ENCODE results near the gene ABCD1. TPM values are rescaled to one million over a fixed set of nuclear protein-coding genes. Genes with fewer than 3 reads are reported as not detected.
A peak's percentile ranks its signal among the peaks of the same experiment; 100 is the strongest.

Gene ABCD1
- total and polyA plus RNA-seq, 10 donors, result 5.1 to 28.1 (median 19.6) TPM

DNA sequence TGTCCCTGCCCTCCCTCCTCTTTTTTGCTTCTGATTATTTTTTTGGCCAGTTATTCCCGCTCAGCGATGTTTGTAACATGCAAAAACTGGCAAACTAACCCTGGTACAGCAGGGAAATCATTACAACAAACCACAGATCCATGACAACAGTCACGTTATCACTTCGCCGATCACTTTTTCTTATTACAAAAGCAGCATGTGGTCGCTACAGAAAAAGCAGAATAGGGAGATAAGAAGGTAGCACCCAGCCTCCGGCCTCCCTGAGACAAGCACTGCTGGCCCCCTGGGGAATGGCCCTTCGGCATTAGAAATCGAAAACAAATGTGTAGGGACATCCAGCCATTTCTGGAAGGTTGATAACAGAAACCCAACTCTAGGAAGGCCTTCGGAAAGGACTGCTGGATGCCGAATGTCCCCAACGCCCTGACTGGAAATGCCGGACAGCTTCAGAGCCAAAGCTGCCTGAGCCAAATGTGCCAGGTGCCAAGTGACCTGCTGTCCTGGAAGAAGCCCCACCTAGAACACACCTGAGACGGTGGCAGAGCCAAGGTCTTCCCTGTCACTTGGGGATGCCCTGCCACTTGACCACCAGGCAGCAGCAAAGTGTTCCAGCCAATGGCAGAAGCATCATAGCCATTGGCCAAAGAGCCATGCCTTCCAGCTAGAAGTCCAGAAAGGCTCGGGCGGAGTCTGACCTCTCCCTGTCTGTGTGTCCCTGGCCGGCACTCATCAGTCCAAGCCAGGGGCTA, 66.6 kb downstream of the ABCD1 start:
- no peak overlapping the region for H3K4me3 ChIP-seq
- intact Hi-C loops (cut with DNase I; ENCODE audit: low total_unique reads), result no loop called here

DNA sequence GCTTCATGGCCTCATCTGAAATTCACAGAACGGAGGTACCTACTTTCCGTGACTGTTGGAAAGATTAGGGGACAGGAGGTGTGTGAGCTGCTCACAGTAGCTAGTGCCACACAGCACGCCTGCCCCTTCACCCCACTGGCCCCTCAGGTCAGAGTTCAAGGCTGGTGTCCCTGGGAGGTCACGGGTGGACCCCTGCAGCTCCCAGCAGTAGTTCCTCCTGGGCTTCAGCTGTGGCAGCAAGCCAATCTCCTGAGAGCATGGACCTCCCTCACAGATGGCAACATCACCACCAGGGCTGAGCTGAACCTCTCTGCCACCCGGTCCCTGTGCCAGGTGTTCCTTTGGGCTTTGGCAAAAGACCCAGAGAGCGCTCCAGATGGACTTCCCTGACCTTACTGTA, 67.7 kb downstream of the ABCD1 start:
- Histone ChIP-seq H3K4me1 (peaks cover 5 to 54% (median 30%) of the 10 kb centered on the region in 6 donors), H3K27me3 (replicated peaks in 1 of 7) (no peaks in the 10 kb centered on the region), H3K36me3 (peaks cover 0 to 65% (median 19%) of the 10 kb centered on the region in 6 donors), H3K9me3 (peaks cover 0 to 18% (median 0%) of the 10 kb centered on the region in 8 donors), H3K27ac (no peak overlapping the region), H3K4me3 (peak overlapping the region in 1 of 8 donors; percentile 83)
- 84 to 90% (median 86%) methylated on average over 2 to 6 of the region's 6 CpGs for WGBS, 5 donors
- no peak for DNase-seq
- intact Hi-C loops (cut with DNase I; ENCODE audit: low total_unique reads), result no loop called here
- no peak for TF ChIP-seq POLR2A (IDR thresholded peaks at IDR 0.05)
- TF ChIP-seq, protein P1, sequence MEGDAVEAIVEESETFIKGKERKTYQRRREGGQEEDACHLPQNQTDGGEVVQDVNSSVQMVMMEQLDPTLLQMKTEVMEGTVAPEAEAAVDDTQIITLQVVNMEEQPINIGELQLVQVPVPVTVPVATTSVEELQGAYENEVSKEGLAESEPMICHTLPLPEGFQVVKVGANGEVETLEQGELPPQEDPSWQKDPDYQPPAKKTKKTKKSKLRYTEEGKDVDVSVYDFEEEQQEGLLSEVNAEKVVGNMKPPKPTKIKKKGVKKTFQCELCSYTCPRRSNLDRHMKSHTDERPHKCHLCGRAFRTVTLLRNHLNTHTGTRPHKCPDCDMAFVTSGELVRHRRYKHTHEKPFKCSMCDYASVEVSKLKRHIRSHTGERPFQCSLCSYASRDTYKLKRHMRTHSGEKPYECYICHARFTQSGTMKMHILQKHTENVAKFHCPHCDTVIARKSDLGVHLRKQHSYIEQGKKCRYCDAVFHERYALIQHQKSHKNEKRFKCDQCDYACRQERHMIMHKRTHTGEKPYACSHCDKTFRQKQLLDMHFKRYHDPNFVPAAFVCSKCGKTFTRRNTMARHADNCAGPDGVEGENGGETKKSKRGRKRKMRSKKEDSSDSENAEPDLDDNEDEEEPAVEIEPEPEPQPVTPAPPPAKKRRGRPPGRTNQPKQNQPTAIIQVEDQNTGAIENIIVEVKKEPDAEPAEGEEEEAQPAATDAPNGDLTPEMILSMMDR (IDR thresholded peaks at IDR 0.05 in 8 of 11, conservative IDR thresholded peaks at IDR 0.05 in 3 of 11), result no peak
- no peak for TF ChIP-seq POLR2AphosphoS5 (IDR thresholded peaks at IDR 0.05)

More for the DNA sequence above, 66.6 kb downstream of the ABCD1 start:
- Histone ChIP-seq H3K9me3 (peaks cover 0 to 18% (median 0%) of the 10 kb centered on the region in 8 donors), H3K27me3 (replicated peaks in 1 of 7) (no peaks in the 10 kb centered on the region), H3K27ac (no peak overlapping the region), H3K36me3 (peaks cover 0 to 65% (median 24%) of the 10 kb centered on the region in 6 donors), H3K4me1 (peaks cover 5 to 43% (median 26%) of the 10 kb centered on the region in 6 donors)
- no peak for DNase-seq
- 84 to 94% (median 90%) methylated on average over 11 to 17 of the region's 17 CpGs for WGBS, 5 donors
- TF ChIP-seq POLR2A (IDR thresholded peaks at IDR 0.05) (no peak), POLR2AphosphoS5 (IDR thresholded peaks at IDR 0.05) (no peak)
- TF ChIP-seq, protein P1 (IDR thresholded peaks at IDR 0.05 in 8 of 11, conservative IDR thresholded peaks at IDR 0.05 in 3 of 11), result no peak

DNA sequence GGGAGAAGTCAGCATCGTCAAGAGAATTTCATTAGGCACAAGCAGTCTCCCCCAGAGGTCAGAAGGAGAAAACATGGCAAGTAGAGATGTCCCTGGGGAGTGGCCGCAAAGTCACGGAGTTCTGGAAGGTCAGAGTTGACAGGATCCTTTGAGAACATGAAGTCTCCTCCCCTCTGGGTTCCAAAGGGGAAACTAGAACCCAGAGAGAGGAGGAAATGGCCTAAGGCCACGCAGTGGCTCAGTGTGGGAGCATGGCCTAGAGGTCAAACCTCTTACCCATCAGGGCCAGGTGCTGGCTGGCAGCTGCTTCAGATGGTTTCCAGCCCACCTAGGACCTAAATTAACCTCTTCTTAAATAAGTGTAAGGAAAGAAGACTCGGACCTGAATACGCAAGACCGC, 68.6 kb downstream of the ABCD1 start:
- peaks cover 0 to 22% (median 0%) of the 10 kb centered on the region in 8 donors for H3K9me3 ChIP-seq
- 6 to 71% (median 26%) methylated on average over 5 to 7 of the region's 7 CpGs for WGBS, 5 donors
- intact Hi-C loops (cut with DNase I; ENCODE audit: low total_unique reads), result no loop called here

More for the DNA sequence above, 68.6 kb downstream of the ABCD1 start:
- Histone ChIP-seq H3K4me3 (peak overlapping the region; percentile 47 to 83 (median 66)), H3K36me3 (peaks cover 0 to 65% (median 18%) of the 10 kb centered on the region in 6 donors), H3K4me1 (peaks cover 5 to 57% (median 30%) of the 10 kb centered on the region in 6 donors), H3K27me3 (replicated peaks in 1 of 7) (no peaks in the 10 kb centered on the region), H3K27ac (peak overlapping the region in 7 of 8 donors; percentile 92 to 98 (median 97))
- no peak for DNase-seq
- TF ChIP-seq, protein P1 (IDR thresholded peaks at IDR 0.05 in 8 of 11, conservative IDR thresholded peaks at IDR 0.05 in 3 of 11), result no peak

Other genes starting within 250 kb of the ABCD1 start
- 100 to 1,000 TPM; 180 to 370 (median 268) TPM for gene BGN, start 229.9 kb upstream of the ABCD1 start, total RNA-seq
- 100 to 1,000 TPM in 1 of 3 donors, 10 to 100 TPM in 2; 37.1 to 109 (median 40.1) TPM for gene BGN, start 229.9 kb upstream of the ABCD1 start, polyA plus RNA-seq
- under 1 TPM in 2 of 7 donors, not detected in 5; 0.07 to 0.13 TPM for gene ATP2B3, start 207.2 kb upstream of the ABCD1 start, total RNA-seq
- gene ATP2B3, start 207.2 kb upstream of the ABCD1 start, polyA plus RNA-seq, result not detected
- gene CCNQ, start 125.7 kb upstream of the ABCD1 start, total RNA-seq, result 10 to 100 TPM; 17.5 to 32.0 (median 21.7) TPM
- 10 to 100 TPM; 58.6 to 67.3 (median 59.6) TPM for gene CCNQ, start 125.7 kb upstream of the ABCD1 start, polyA plus RNA-seq
- gene DUSP9, start 77.7 kb upstream of the ABCD1 start, total RNA-seq, result under 1 TPM in 1 of 7 donors, not detected in 6; 0.17 TPM
- under 1 TPM in 1 of 3 donors, not detected in 2; 0.09 TPM for gene DUSP9, start 77.7 kb upstream of the ABCD1 start, polyA plus RNA-seq
- 1 to 10 TPM in 2 of 7 donors, under 1 TPM in 1, not detected in 4; 0.73 to 1.2 (median 1.0) TPM for gene PNCK, start 51.0 kb upstream of the ABCD1 start, total RNA-seq
- gene PNCK, start 51.0 kb upstream of the ABCD1 start, polyA plus RNA-seq, result under 1 TPM; 0.18 to 0.35 (median 0.22) TPM
- gene SLC6A8, start 36.9 kb upstream of the ABCD1 start, total RNA-seq, result 10 to 100 TPM in 5 of 7 donors, 1 to 10 TPM in 2; 6.7 to 72.9 (median 14.7) TPM
- 1 to 10 TPM; 3.2 to 5.3 (median 3.2) TPM for gene SLC6A8, start 36.9 kb upstream of the ABCD1 start, polyA plus RNA-seq
- 100 to 1,000 TPM; 132 to 173 (median 136) TPM for gene BCAP31, start 469 bp upstream of the ABCD1 start, total RNA-seq
- gene BCAP31, start 469 bp upstream of the ABCD1 start, polyA plus RNA-seq, result 100 to 1,000 TPM in 2 of 3 donors, 10 to 100 TPM in 1; 77.3 to 135 (median 108) TPM
- 1 to 10 TPM in 6 of 7 donors, under 1 TPM in 1; 0.68 to 2.8 (median 1.7) TPM for gene PLXNB3, start 39.4 kb downstream of the ABCD1 start, total RNA-seq
- gene PLXNB3, start 39.4 kb downstream of the ABCD1 start, polyA plus RNA-seq, result 1 to 10 TPM in 1 of 3 donors, under 1 TPM in 2; 0.48 to 1.5 (median 0.49) TPM
- not detected for gene SRPK3, start 56.2 kb downstream of the ABCD1 start, total RNA-seq
- gene SRPK3, start 56.2 kb downstream of the ABCD1 start, polyA plus RNA-seq, result under 1 TPM; 0.03 to 0.26 (median 0.07) TPM
- 10 to 100 TPM; 51.8 to 92.7 (median 68.7) TPM for gene IDH3G, start 69.5 kb downstream of the ABCD1 start, total RNA-seq
- gene IDH3G, start 69.5 kb downstream of the ABCD1 start, polyA plus RNA-seq, result 10 to 100 TPM; 32.7 to 47.0 (median 41.3) TPM
- 100 to 1,000 TPM; 144 to 307 (median 217) TPM for gene SSR4, start 69.8 kb downstream of the ABCD1 start, total RNA-seq
- 100 to 1,000 TPM; 357 to 488 (median 359) TPM for gene SSR4, start 69.8 kb downstream of the ABCD1 start, polyA plus RNA-seq
- gene PDZD4, start 105.7 kb downstream of the ABCD1 start, total RNA-seq, result 10 to 100 TPM in 5 of 7 donors, 1 to 10 TPM in 2; 6.4 to 15.4 (median 10.7) TPM
- 10 to 100 TPM in 1 of 3 donors, 1 to 10 TPM in 2; 3.7 to 21.8 (median 9.4) TPM for gene PDZD4, start 105.7 kb downstream of the ABCD1 start, polyA plus RNA-seq
- 1 to 10 TPM; 1.2 to 5.1 (median 2.2) TPM for gene L1CAM, start 161.3 kb downstream of the ABCD1 start, total RNA-seq
- 1 to 10 TPM; 1.6 to 3.4 (median 3.2) TPM for gene L1CAM, start 161.3 kb downstream of the ABCD1 start, polyA plus RNA-seq
- gene AVPR2, start 179.8 kb downstream of the ABCD1 start, total RNA-seq, result under 1 TPM in 1 of 7 donors, not detected in 6; 0.52 TPM
- gene AVPR2, start 179.8 kb downstream of the ABCD1 start, polyA plus RNA-seq, result under 1 TPM; 0.22 to 0.77 (median 0.26) TPM
- 100 to 1,000 TPM; 176 to 317 (median 236) TPM for gene ARHGAP4, start 201.4 kb downstream of the ABCD1 start, total RNA-seq
- gene ARHGAP4, start 201.4 kb downstream of the ABCD1 start, polyA plus RNA-seq, result 100 to 1,000 TPM; 297 to 713 (median 635) TPM
- 10 to 100 TPM; 56.4 to 89.1 (median 85.5) TPM for gene NAA10, start 210.2 kb downstream of the ABCD1 start, total RNA-seq
- 100 to 1,000 TPM; 123 to 174 (median 168) TPM for gene NAA10, start 210.2 kb downstream of the ABCD1 start, polyA plus RNA-seq
- 100 to 1,000 TPM in 1 of 7 donors, 10 to 100 TPM in 6; 42.0 to 105 (median 63.6) TPM for gene RENBP, start 219.8 kb downstream of the ABCD1 start, total RNA-seq
- gene RENBP, start 219.8 kb downstream of the ABCD1 start, polyA plus RNA-seq, result 10 to 100 TPM; 44.3 to 91.3 (median 47.9) TPM
- 10 to 100 TPM; 50.6 to 86.5 (median 62.1) TPM for gene HCFC1, start 247.0 kb downstream of the ABCD1 start, total RNA-seq
- gene HCFC1, start 247.0 kb downstream of the ABCD1 start, polyA plus RNA-seq, result 10 to 100 TPM in 2 of 3 donors, 1 to 10 TPM in 1; 9.5 to 22.7 (median 11.4) TPM
- gene TMEM187, start 247.9 kb downstream of the ABCD1 start, total RNA-seq, result 10 to 100 TPM in 1 of 7 donors, 1 to 10 TPM in 6; 2.0 to 12.2 (median 6.2) TPM
- 1 to 10 TPM; 3.3 to 7.4 (median 4.9) TPM for gene TMEM187, start 247.9 kb downstream of the ABCD1 start, polyA plus RNA-seq